IMR-90 (cell line): Measurements from ENCODE around the gene NFIA. TPM values are rescaled to one million over a fixed set of nuclear protein-coding genes. Genes with fewer than 3 reads are reported as not detected.

Experiments
- ATAC-seq: fragments of 200-7000 bp; cut with Tn5 transposase; 2 replicates; pipeline ENCODE4 v1.9.1; 2020; ENCODE audit warnings: low read depth, mild to moderate bottlenecking, moderate library complexity
- BruUV-seq: library from RNA; stranded (reverse); fragments of 400-500 nt; replicated peaks from 2 replicates; lab custom pipeline; 2021; lab: Mats Ljungman, UMichigan
- CTCF ChIA-PET: fragments of 300-600 bp; formaldehyde crosslinking; extraction: SDS; loops from one replicate; lab custom pipeline; 2021; ENCODE audit warnings: antibody characterized with exemption; lab: Yijun Ruan, JAX
- POLR2A ChIA-PET: fragments of 300-600 bp; sonication (Branson Sonifier 250); formaldehyde crosslinking; loops from one replicate; lab custom pipeline; 2022; ENCODE audit warnings: antibody characterized with exemption; ENCODE audit not compliant: unreplicated experiment; lab: Charles Lee
- DNase-seq: peaks from one replicate; pipeline ENCODE4 v3.0.0; 2013
- H2AFZ ChIP-seq: replicated peaks from 2 replicates; pipeline ENCODE3; 2013; ENCODE audit warnings: low read length, mild to moderate bottlenecking; ENCODE audit not compliant: poor library complexity
- H2AK5ac ChIP-seq: 2 replicates; pipeline ENCODE4 v1.6.1; 2013; ENCODE audit warnings: low read depth, low read length, inconsistent platforms
- H2AK9ac ChIP-seq: replicated peaks from 2 replicates; pipeline ENCODE3; 2013; ENCODE audit warnings: mild to moderate bottlenecking, low read depth, low read length, moderate library complexity; ENCODE audit not compliant: poor library complexity
- H2BK120ac ChIP-seq: 2 replicates; pipeline ENCODE4 v1.6.1; 2013; ENCODE audit warnings: low read depth, low read length, inconsistent platforms
- H2BK15ac ChIP-seq: 3 replicates; pipeline ENCODE4 v1.6.1; 2013; ENCODE audit warnings: low read depth, low read length, inconsistent platforms
- H2BK20ac ChIP-seq: 2 replicates; pipeline ENCODE4 v1.6.1; 2013; ENCODE audit warnings: low read depth, mild to moderate bottlenecking, inconsistent platforms, low read length, moderate library complexity
- H2BK5ac ChIP-seq: 2 replicates; pipeline ENCODE4 v1.6.1; 2013; ENCODE audit warnings: mild to moderate bottlenecking, low read depth, low read length, inconsistent platforms; ENCODE audit not compliant: poor library complexity, severe bottlenecking
- H3K14ac ChIP-seq: replicated peaks from 2 replicates; pipeline ENCODE4 v1.6.1; 2013; ENCODE audit warnings: low read depth, low read length, inconsistent platforms
- H3K18ac ChIP-seq: 2 replicates; pipeline ENCODE4 v1.6.1; 2013; ENCODE audit warnings: low read depth, low read length, control low read depth
- H3K23ac ChIP-seq: 2 replicates; pipeline ENCODE4 v1.6.1; 2013; ENCODE audit warnings: low read depth, low read length, inconsistent platforms
- H3K27ac ChIP-seq: 2 replicates; pipeline ENCODE4 v1.5.1; 2013; ENCODE audit warnings: mild to moderate bottlenecking, control low read depth, low read length; ENCODE audit not compliant: insufficient read depth
- H3K27me3 ChIP-seq: 2 replicates; pipeline ENCODE4 v1.6.1; 2013; ENCODE audit warnings: low read length; ENCODE audit not compliant: control insufficient read depth, insufficient read depth
- H3K36me3 ChIP-seq: 2 replicates; pipeline ENCODE4 v1.6.1; 2013; ENCODE audit warnings: low read length, mixed read lengths; ENCODE audit not compliant: control insufficient read depth, insufficient read depth
- H3K4ac ChIP-seq: 2 replicates; pipeline ENCODE4 v1.6.1; 2013; ENCODE audit warnings: low read depth, low read length, inconsistent platforms
- H3K4me1 ChIP-seq: 2 replicates; pipeline ENCODE4 v1.6.1; 2013; ENCODE audit warnings: low read length, mixed read lengths; ENCODE audit not compliant: control insufficient read depth, insufficient read depth
- H3K4me2 ChIP-seq: 2 replicates; pipeline ENCODE4 v1.6.1; 2013; ENCODE audit warnings: low read depth, mild to moderate bottlenecking, control low read depth, low read length, moderate library complexity
- H3K4me3 ChIP-seq: 2 replicates; pipeline ENCODE4 v1.5.1; 2013; ENCODE audit warnings: low read depth, mild to moderate bottlenecking, control low read depth, low read length, moderate library complexity; ENCODE audit not compliant: insufficient read depth
- H3K56ac ChIP-seq: 2 replicates; pipeline ENCODE4 v1.6.1; 2013; ENCODE audit warnings: low read length, inconsistent platforms; ENCODE audit not compliant: insufficient read depth; ENCODE audit errors: extremely low read depth
- H3K79me1 ChIP-seq, 2 experiments: 2 replicates each; pipeline ENCODE4 v1.6.1; 2013; ENCODE audit warnings: low read length in 2 of 2, inconsistent platforms in 1 of 2, low read depth in 1 of 2
- H3K9ac ChIP-seq: 2 replicates; pipeline ENCODE4 v1.6.1; 2013; ENCODE audit warnings: low read depth, low read length, control low read depth
- H3K9me1 ChIP-seq: 2 replicates; pipeline ENCODE4 v1.6.1; 2013; ENCODE audit warnings: low read length, inconsistent platforms; ENCODE audit not compliant: insufficient read depth
- H3K9me3 ChIP-seq: 2 replicates; pipeline ENCODE4 v1.6.1; 2013; ENCODE audit warnings: low read length; ENCODE audit not compliant: control insufficient read depth, insufficient read depth
- H4K20me1 ChIP-seq: 2 replicates; pipeline ENCODE4 v1.6.1; 2013; ENCODE audit warnings: low read length, inconsistent platforms; ENCODE audit not compliant: insufficient read depth
- H4K5ac ChIP-seq: 2 replicates; pipeline ENCODE4 v1.6.1; 2013; ENCODE audit warnings: mild to moderate bottlenecking, low read depth, low read length, control low read depth
- H4K8ac ChIP-seq, 2 experiments: 2 replicates each; pipeline ENCODE4 v1.6.1; 2013; ENCODE audit warnings: low read depth in 2 of 2, low read length in 2 of 2, control low read depth in 1 of 2, inconsistent platforms in 1 of 2
- H4K91ac ChIP-seq: 2 replicates; pipeline ENCODE4 v1.6.1; 2013; ENCODE audit warnings: low read depth, low read length, inconsistent platforms; ENCODE audit not compliant: insufficient read depth
- BHLHE40 ChIP-seq: fragments of 150-350 bp; IDR thresholded peaks from 2 replicates; pipeline ENCODE4 v1.6.1; 2016; ENCODE audit warnings: mild to moderate bottlenecking, low read depth, low read length
- CEBPB ChIP-seq: IDR thresholded peaks from 2 replicates; pipeline ENCODE4 v1.6.1; 2012; ENCODE audit warnings: low read depth, low read length, improper control_type of control experiment
- CHD1 ChIP-seq: IDR thresholded peaks from 2 replicates; pipeline ENCODE4 v1.6.1; 2012; ENCODE audit warnings: low read depth, low read length, improper control_type of control experiment
- ELK1 ChIP-seq: fragments of 150-350 bp; IDR thresholded peaks from 2 replicates; pipeline ENCODE4 v1.6.1; 2016; ENCODE audit warnings: low read depth, mild to moderate bottlenecking, low read length, moderate library complexity, borderline replicate concordance
- FOS ChIP-seq: fragments of 150-350 bp; IDR thresholded peaks from 2 replicates; pipeline ENCODE4 v1.6.1; 2016; ENCODE audit warnings: low read depth, low read length
- MAFK ChIP-seq: IDR thresholded peaks from 2 replicates; pipeline ENCODE4 v1.6.1; 2012; ENCODE audit warnings: low read depth, low read length, improper control_type of control experiment
- MAZ ChIP-seq: IDR thresholded peaks from 2 replicates; pipeline ENCODE4 v1.6.1; 2012; ENCODE audit warnings: low read depth, mild to moderate bottlenecking, low read length, improper control_type of control experiment, moderate library complexity, borderline replicate concordance
- MXI1 ChIP-seq: IDR thresholded peaks from 2 replicates; pipeline ENCODE4 v1.6.1; 2012; ENCODE audit warnings: low read depth, mild to moderate bottlenecking, low read length, moderate library complexity, borderline replicate concordance
- NFE2L2 ChIP-seq: fragments of 150-350 bp; IDR thresholded peaks from 2 replicates; pipeline ENCODE4 v1.6.1; 2016; ENCODE audit warnings: low read depth, mild to moderate bottlenecking, low read length
- POLR2A ChIP-seq: IDR thresholded peaks from 2 replicates; pipeline ENCODE4 v1.6.1; 2012; ENCODE audit warnings: mild to moderate bottlenecking, low read depth, low read length
- RAD21 ChIP-seq: IDR thresholded peaks from 2 replicates; pipeline ENCODE4 v1.6.1; 2012; ENCODE audit warnings: low read length, improper control_type of control experiment
- RCOR1 ChIP-seq: IDR thresholded peaks from 2 replicates; pipeline ENCODE4 v1.6.1; 2012; ENCODE audit warnings: mild to moderate bottlenecking, low read length, improper control_type of control experiment; ENCODE audit not compliant: insufficient replicate concordance
- RFX5 ChIP-seq: IDR thresholded peaks from 2 replicates; pipeline ENCODE4 v1.8.0; 2012; ENCODE audit warnings: low read depth, mild to moderate bottlenecking, low read length, moderate library complexity
- SMC3 ChIP-seq: fragments of 150-350 bp; IDR thresholded peaks from 2 replicates; pipeline ENCODE4 v1.6.1; 2016; ENCODE audit warnings: low read depth, mild to moderate bottlenecking, antibody characterized with exemption, low read length, moderate library complexity
- USF2 ChIP-seq: fragments of 150-350 bp; IDR thresholded peaks from 2 replicates; pipeline ENCODE4 v1.6.1; 2017; ENCODE audit warnings: mild to moderate bottlenecking, antibody characterized with exemption, low read length, low read depth
- WGBS, 2 experiments: methylation state at CpG; one replicate each; pipeline versions ENCODE4 v1.1.5 to v1.1.7; 2013; ENCODE audit warnings: missing lambda C conversion rate in 2 of 2; ENCODE audit not compliant: insufficient read length in 1 of 2; ENCODE audit errors: extremely low coverage in 2 of 2; 5-methylcytosine and 5-hydroxymethylcytosine counted together
- dilution Hi-C: fragments of 300-500 bp; cut with HindIII; formaldehyde crosslinking; loops from one replicate; pipeline ENCODE4 v1.14.3; 2018; ENCODE audit warnings: low sequenced_read_pairs; ENCODE audit not compliant: unreplicated experiment
- in situ Hi-C: fragments of 300-500 bp; cut with MboI; formaldehyde crosslinking; loops from 3 replicates; pipeline ENCODE4 v1.14.3; 2019; ENCODE audit warnings: low sequenced_read_pairs, inconsistent platforms, mixed read lengths
- intact Hi-C: fragments of 100-400 bp; cut with micrococcal nuclease; formaldehyde crosslinking; loops from 2 replicates; pipeline ENCODE4 v1.10.0; 2022
- polyA plus RNA-seq, 3 experiments: library from polyadenylated mRNA; depleted of rRNA; stranded (reverse); fragments of >200 nt; gene quantifications; 2 replicates each; pipeline ENCODE4 v1.2.3, GENCODE V29; 2012; ENCODE audit warnings: low replicate concordance in 1 of 3
- total RNA-seq: library from RNA; depleted of rRNA; stranded (reverse); fragments of >200 nt; gene quantifications from 2 replicates; pipeline ENCODE4 v1.2.3, GENCODE V29; 2012
- TF ChIP-seq, protein P1 (sequence below): conservative IDR thresholded peaks from 2 replicates; pipeline ENCODE4 v1.5.1; 2012; ENCODE audit warnings: mild to moderate bottlenecking, low read depth, low read length, improper control_type of control experiment

The NFIA gene
- total and polyA plus RNA-seq, 2 of the 4 experiments (the other 2 are of a cell fraction), result 1.6 to 2.2 TPM

GRCh38 chr1:61213245-61214011 is 131.1 kb downstream of the NFIA start:
- Histone ChIP-seq H3K27me3 (no peaks in the 10 kb centered on the region), H4K5ac (no peak overlapping the region), H3K27ac (no peak overlapping the region), H2AK9ac (no peak overlapping the region), H3K4me1 (no peaks in the 10 kb centered on the region), H4K8ac (no peak overlapping the region), H3K4me3 (no peak overlapping the region), H3K9me3 (no peaks in the 10 kb centered on the region), H3K56ac (no peak overlapping the region), H3K18ac (no peak overlapping the region), H4K20me1 (no peaks in the 10 kb centered on the region), H2BK120ac (no peak overlapping the region), H3K14ac (no peak overlapping the region), H3K36me3 (no peaks in the 10 kb centered on the region), H3K9ac (no peak overlapping the region), H2BK5ac (no peak overlapping the region), H3K4ac (no peak overlapping the region), H3K4me2 (no peak overlapping the region), H2AK5ac (no peak overlapping the region), H3K23ac (no peak overlapping the region), H4K91ac (no peak overlapping the region), H3K79me1 (no peaks in the 10 kb centered on the region), H2BK15ac (no peak overlapping the region), H3K9me1 (no peaks in the 10 kb centered on the region), H2AFZ (no peak overlapping the region), H2BK20ac (no peak overlapping the region)
- dilution Hi-C loops, result no loop called here
- POLR2A ChIA-PET, result no interaction called here
- no TSS peak for BruUV-seq
- DNase-seq (no peak), ATAC-seq (no peak)
- CTCF ChIA-PET, result no interaction called here
- intact Hi-C loops, result no loop called here
- in situ Hi-C loops, result no loop called here
- WGBS, 2 experiments, result 100% methylated on average over 2 of the region's 12 CpGs; no CpG with 5 or more reads in 1 of the 2 experiments
- TF ChIP-seq USF2 (no peak), RCOR1 (no peak), NFE2L2 (no peak), SMC3 (no peak), MAFK (no peak), BHLHE40 (no peak), MAZ (no peak), FOS (no peak), POLR2A (no peak), RAD21 (no peak), CHD1 (no peak), MXI1 (no peak), RFX5 (no peak), CEBPB (no peak), ELK1 (no peak)
- TF ChIP-seq, protein P1, sequence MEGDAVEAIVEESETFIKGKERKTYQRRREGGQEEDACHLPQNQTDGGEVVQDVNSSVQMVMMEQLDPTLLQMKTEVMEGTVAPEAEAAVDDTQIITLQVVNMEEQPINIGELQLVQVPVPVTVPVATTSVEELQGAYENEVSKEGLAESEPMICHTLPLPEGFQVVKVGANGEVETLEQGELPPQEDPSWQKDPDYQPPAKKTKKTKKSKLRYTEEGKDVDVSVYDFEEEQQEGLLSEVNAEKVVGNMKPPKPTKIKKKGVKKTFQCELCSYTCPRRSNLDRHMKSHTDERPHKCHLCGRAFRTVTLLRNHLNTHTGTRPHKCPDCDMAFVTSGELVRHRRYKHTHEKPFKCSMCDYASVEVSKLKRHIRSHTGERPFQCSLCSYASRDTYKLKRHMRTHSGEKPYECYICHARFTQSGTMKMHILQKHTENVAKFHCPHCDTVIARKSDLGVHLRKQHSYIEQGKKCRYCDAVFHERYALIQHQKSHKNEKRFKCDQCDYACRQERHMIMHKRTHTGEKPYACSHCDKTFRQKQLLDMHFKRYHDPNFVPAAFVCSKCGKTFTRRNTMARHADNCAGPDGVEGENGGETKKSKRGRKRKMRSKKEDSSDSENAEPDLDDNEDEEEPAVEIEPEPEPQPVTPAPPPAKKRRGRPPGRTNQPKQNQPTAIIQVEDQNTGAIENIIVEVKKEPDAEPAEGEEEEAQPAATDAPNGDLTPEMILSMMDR, result no peak
